ENCODE measurements around the gene OAS2.

Gene OAS2

DNA sequence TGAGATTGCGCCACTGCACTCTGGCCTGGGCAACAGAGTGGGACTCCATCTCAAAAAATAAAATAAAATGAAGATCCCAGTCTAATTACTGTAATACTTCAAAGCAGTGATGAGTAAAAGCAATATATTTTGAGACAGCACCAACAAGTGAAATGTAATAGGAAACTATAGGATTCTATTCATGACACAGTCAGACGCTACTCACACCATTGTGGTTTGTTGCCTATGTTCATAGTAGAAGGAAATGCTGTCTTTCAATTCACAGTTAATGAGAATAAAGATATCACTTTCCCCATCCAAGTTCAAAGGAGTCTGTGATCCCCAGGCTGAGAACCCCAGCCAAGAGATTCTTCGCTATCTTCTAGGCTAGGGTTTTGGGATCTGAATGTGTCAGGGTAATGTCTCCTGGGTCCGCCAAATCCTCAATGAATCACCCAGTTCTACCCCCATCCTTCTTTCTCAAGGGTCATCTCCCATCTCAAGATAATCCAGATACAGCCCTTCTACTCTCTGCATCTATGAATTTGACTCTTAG is 61.7 kb downstream of the OAS2 start:
- Mint-ChIP-seq H3K4me1 (no peaks in the 10 kb centered on the region), H3K36me3 (ENCODE audit: low read depth) (no peaks in the 10 kb centered on the region), H3K4me3 (no peak overlapping the region), H3K27me3 (ENCODE audit: low read depth) (peaks cover 36% of the 10 kb centered on the region), H3K27ac (no peak overlapping the region), H3K9me3 (no peaks in the 10 kb centered on the region)
- TF ChIP-seq, protein P1, sequence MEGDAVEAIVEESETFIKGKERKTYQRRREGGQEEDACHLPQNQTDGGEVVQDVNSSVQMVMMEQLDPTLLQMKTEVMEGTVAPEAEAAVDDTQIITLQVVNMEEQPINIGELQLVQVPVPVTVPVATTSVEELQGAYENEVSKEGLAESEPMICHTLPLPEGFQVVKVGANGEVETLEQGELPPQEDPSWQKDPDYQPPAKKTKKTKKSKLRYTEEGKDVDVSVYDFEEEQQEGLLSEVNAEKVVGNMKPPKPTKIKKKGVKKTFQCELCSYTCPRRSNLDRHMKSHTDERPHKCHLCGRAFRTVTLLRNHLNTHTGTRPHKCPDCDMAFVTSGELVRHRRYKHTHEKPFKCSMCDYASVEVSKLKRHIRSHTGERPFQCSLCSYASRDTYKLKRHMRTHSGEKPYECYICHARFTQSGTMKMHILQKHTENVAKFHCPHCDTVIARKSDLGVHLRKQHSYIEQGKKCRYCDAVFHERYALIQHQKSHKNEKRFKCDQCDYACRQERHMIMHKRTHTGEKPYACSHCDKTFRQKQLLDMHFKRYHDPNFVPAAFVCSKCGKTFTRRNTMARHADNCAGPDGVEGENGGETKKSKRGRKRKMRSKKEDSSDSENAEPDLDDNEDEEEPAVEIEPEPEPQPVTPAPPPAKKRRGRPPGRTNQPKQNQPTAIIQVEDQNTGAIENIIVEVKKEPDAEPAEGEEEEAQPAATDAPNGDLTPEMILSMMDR (IDR thresholded peaks at IDR 0.05; ENCODE audit: unreplicated experiment in 3 of 3) = no peak

DNA sequence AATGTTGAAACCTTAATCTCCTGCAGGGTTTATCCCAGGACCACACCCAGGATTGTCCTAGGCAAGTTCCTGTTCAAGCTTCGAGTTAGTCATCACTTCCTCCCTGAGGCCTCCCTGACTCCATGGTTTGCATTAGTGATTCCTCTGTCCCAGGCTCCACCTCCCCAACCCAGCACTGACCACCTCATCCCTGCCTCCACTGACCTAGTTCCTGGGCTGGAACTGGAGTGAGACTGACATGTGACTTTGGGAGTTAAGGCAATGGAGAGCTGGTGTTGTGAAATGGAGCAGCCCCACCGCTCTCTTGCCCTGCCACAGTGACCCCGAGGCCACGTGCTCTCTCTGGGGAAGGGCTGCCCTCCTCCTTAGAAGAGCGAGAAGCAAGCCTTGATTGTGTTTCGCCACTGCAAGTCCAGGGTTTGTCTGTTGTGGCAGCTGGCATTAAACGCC is 62.4 kb downstream of the OAS2 start:
- H3K4me1 Mint-ChIP-seq = no peaks in the 10 kb centered on the region
- no peak overlapping the region for H3K27ac Mint-ChIP-seq
- TF ChIP-seq, protein P1 (IDR thresholded peaks at IDR 0.05; ENCODE audit: unreplicated experiment in 3 of 3) = no peak
- H3K4me3 Mint-ChIP-seq = no peak overlapping the region
- H3K9me3 Mint-ChIP-seq = no peaks in the 10 kb centered on the region
- H3K36me3 Mint-ChIP-seq (ENCODE audit: low read depth) = no peaks in the 10 kb centered on the region
- peaks cover 44% of the 10 kb centered on the region for H3K27me3 Mint-ChIP-seq (ENCODE audit: low read depth)

DNA sequence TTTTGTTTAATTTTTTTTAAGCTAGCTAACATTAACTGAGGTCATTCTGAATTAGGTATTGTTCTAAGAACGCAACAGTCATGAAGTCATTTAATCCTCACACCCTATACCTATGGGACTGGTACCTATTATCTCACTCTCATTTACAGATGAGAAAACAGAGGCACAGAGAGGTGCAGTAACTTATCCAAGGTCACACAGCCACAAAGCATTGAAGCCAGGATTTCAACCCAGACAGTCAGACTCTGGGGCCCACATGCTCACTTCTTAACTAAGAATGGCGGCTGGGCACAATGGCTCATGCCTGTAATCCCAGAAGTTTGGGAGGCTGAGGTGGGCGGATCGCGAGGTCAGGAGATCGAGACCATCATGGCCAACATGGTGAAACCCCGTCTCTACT is 63.2 kb downstream of the OAS2 start:
- Mint-ChIP-seq H3K27ac (no peak overlapping the region), H3K27me3 (ENCODE audit: low read depth) (peaks cover 46% of the 10 kb centered on the region), H3K36me3 (ENCODE audit: low read depth) (no peaks in the 10 kb centered on the region), H3K4me3 (no peak overlapping the region), H3K4me1 (no peaks in the 10 kb centered on the region), H3K9me3 (no peaks in the 10 kb centered on the region)
- TF ChIP-seq, protein P1 (IDR thresholded peaks at IDR 0.05; ENCODE audit: unreplicated experiment in 3 of 3) = no peak

DNA sequence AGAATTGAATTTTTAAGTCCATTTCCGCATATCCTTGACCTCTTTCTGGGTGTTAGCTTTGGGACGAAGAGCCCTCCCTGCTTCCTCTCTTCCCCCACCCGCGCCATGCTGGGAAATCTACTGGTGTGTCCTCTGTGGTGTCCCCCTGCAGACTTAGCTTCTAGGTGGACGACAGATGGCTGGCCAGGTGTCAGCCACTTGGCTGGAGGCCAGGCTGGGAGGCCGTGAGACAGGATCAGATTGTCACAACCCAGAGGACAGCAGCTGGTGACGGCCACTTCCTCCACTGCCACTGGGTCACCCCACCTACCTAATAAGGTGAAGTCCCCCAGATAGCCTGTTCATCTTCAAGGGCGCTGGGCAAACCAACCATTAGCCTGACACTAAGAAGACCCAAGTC is 64.9 kb downstream of the OAS2 start:
- TF ChIP-seq, protein P1 (IDR thresholded peaks at IDR 0.05; ENCODE audit: unreplicated experiment in 3 of 3) = no peak
- H3K9me3 Mint-ChIP-seq = no peaks in the 10 kb centered on the region
- peaks cover 54% of the 10 kb centered on the region for H3K27me3 Mint-ChIP-seq (ENCODE audit: low read depth)
- H3K4me3 Mint-ChIP-seq = no peak overlapping the region
- H3K27ac Mint-ChIP-seq = no peak overlapping the region
- H3K36me3 Mint-ChIP-seq (ENCODE audit: low read depth) = no peaks in the 10 kb centered on the region
- no peaks in the 10 kb centered on the region for H3K4me1 Mint-ChIP-seq

DNA sequence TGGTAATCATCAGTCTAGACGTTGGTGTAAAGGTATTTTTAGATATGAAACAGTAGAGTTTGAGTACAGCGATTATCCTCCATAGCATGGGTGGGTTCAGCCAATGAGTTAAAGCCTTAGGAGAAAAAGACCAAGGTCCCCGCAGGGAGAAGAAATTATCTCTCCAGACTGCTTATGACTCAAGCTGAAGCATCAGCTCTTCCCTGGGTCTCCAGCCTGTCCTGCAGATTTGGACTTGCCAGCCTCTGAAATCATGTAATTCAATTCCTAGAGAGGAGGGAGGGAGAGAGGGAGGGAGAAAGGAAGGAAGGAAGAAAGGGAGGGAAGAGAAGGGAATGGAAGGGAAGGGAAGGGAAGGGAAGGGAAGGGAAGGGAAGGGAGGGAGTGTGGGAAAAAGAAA is 66.2 kb downstream of the OAS2 start:
- no peaks in the 10 kb centered on the region for H3K36me3 Mint-ChIP-seq (ENCODE audit: low read depth)

DNA sequence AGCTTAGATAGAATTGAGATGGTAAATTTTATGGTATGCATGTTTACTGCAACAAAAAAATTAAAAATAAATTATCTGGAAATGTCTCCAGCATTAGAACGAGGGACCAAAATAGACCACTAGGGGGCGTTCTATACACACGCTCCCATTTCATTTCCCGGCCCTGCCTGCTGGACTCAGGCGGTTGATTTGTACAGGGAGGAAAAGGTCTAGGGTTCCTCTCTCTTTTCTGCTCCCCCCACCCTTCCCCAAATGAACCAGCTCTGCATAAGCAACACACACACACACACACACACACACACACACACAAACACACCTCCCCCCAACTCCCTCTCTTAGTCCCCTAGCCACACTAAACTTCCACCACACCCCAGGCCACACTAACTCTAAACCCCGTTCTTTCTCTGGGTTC is 70.4 kb downstream of the OAS2 start:
- H3K36me3 Mint-ChIP-seq (ENCODE audit: low read depth) = no peaks in the 10 kb centered on the region
- no peak overlapping the region for H3K4me3 Mint-ChIP-seq
- H3K27ac Mint-ChIP-seq = no peak overlapping the region
- H3K9me3 Mint-ChIP-seq = no peaks in the 10 kb centered on the region
- TF ChIP-seq, protein P1 (IDR thresholded peaks at IDR 0.05; ENCODE audit: unreplicated experiment in 3 of 3) = peak; percentile 75 to 81 (median 81)
- no peaks in the 10 kb centered on the region for H3K4me1 Mint-ChIP-seq
- peaks cover 68% of the 10 kb centered on the region for H3K27me3 Mint-ChIP-seq (ENCODE audit: low read depth)

More for the DNA sequence above, 66.2 kb downstream of the OAS2 start:
- TF ChIP-seq, protein P1 (IDR thresholded peaks at IDR 0.05; ENCODE audit: unreplicated experiment in 3 of 3) = no peak
- Mint-ChIP-seq H3K27me3 (ENCODE audit: low read depth) (peaks cover 63% of the 10 kb centered on the region), H3K4me3 (no peak overlapping the region), H3K9me3 (no peaks in the 10 kb centered on the region), H3K4me1 (no peaks in the 10 kb centered on the region), H3K27ac (no peak overlapping the region)
